ENCODE results near the gene HIP1R.

The HIP1R gene

DNA sequence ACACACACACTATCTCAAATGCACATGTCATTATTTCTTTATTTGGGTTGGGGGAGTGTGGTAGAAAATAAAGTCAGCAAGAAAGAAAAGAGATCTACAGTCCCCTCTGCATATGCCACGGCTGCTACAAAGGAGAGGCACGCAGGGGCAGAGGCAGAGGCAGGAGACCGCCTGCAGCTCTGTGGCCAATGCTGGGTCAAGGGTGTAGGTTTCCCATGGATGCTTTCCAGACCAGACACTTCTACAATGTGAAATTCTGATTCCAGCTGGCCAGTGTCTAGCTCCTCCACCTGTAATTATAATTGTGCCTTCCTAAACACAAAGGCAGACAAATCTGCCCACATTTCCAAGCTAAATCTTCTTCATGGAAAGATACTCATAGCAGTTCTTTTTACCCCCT is 41.5 kb downstream of the HIP1R start:
- Histone ChIP-seq H3K9ac (ENCODE audit: low read depth, low read length) (no peak overlapping the region), H3K4me1 (ENCODE audit: control insufficient read depth, insufficient read depth, low read length) (peaks cover 28% of the 10 kb centered on the region), H3K36me3 (ENCODE audit: control insufficient read depth, insufficient read depth, low read length) (no peaks in the 10 kb centered on the region), H3K9me3 (ENCODE audit: control insufficient read depth, insufficient read depth, low read length) (no peaks in the 10 kb centered on the region), H3K4me3 (ENCODE audit: low read depth, low read length) (no peak overlapping the region), H3K27me3 (ENCODE audit: control insufficient read depth, insufficient read depth, low read length) (peaks cover 41% of the 10 kb centered on the region)

DNA sequence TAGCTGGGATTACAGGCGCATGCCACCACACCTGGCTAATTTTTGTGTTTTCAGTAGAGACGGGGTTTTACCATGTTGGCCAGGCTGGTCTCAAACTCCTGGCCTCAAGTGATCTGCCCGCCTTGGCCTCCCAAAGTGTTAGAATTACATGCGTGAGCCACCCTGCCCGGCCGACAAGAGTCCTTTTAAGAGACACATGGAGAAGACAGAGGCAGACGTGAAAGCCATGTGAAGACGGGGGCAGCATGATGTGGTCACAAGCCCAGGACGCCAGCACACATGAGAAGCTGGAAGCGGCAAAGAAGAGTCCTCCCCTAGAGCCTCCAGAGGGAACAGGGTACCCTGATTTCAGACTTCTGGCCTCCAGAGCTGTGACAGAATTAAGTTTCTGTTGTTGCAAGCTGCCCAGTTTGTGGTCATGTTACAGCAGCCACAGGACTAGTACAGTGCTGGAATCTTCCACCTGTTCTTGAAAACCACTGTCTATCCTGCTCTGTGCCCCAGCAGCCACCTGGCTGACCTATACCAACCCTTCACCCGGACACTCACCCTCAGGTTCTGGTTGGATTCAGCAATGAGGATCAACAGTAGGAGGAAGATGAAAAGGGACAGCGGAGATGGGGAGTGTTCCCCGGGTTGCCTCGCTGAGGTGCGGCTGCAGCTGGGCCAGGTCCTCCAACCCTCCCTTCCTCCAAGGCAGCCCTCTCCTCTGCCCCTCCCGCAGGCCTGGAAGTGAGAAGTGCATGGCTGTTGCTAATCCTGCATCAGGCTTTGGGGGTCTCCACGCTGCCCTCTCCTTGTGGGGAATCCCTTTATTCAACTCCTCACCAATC is 43.7 kb downstream of the HIP1R start:
- H3K36me3 ChIP-seq (ENCODE audit: control insufficient read depth, insufficient read depth, low read length), result no peaks in the 10 kb centered on the region
- no peak overlapping the region for H3K9ac ChIP-seq (ENCODE audit: low read depth, low read length)
- H3K4me3 ChIP-seq (ENCODE audit: low read depth, low read length), result no peak overlapping the region
- peaks cover 9% of the 10 kb centered on the region for H3K4me1 ChIP-seq (ENCODE audit: control insufficient read depth, insufficient read depth, low read length)
- peaks cover 21% of the 10 kb centered on the region for H3K27me3 ChIP-seq (ENCODE audit: control insufficient read depth, insufficient read depth, low read length)
- H3K9me3 ChIP-seq (ENCODE audit: control insufficient read depth, insufficient read depth, low read length), result no peaks in the 10 kb centered on the region

DNA sequence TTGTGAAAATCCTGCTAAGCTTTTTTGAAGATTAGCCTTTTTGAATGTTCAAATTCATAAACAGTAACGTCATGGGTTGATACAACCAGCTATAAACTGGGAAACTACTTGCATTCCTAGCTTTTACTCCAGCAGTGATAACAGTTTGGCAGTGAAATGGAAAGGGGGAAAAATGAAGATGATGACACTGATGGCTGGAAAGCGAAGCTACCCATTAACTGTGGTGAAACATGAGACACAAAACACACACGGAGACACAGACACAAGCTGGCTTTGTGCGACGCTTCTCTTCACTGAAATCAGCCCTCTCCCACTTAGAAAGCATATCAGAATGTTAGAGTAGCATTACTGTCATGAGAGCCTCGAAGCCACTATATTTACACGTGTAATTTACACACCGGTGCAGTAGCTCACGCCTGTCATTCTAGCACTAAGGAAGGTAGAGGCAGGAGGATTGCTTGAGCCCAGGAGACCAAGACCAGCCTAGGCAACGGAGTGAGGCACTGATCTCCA is 45.0 kb downstream of the HIP1R start:
- peaks cover 12% of the 10 kb centered on the region for H3K27me3 ChIP-seq (ENCODE audit: control insufficient read depth, insufficient read depth, low read length)
- peaks cover 5% of the 10 kb centered on the region for H3K4me1 ChIP-seq (ENCODE audit: control insufficient read depth, insufficient read depth, low read length)
- no peaks in the 10 kb centered on the region for H3K36me3 ChIP-seq (ENCODE audit: control insufficient read depth, insufficient read depth, low read length)
- H3K9ac ChIP-seq (ENCODE audit: low read depth, low read length), result no peak overlapping the region
- H3K9me3 ChIP-seq (ENCODE audit: control insufficient read depth, insufficient read depth, low read length), result no peaks in the 10 kb centered on the region
- no peak overlapping the region for H3K4me3 ChIP-seq (ENCODE audit: low read depth, low read length)

DNA sequence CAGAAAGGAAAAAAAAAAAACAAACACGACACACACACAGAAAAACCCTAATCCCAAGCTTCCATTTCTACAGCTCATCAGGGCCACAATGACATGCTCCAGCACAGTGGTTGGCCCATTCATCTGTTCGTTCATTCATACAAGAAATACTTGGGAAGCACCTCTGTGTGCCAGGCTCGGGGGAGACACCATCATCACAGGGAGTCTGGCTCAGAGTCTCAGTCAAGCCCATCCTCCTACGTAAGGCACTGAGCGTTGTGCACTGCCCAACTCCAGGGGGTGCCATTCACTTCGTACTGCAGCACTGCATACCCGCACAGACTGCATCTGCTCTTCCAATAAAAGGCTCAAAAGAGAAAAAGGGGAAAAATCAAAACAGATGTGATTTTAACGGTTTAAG is 45.4 kb downstream of the HIP1R start:
- Histone ChIP-seq H3K36me3 (ENCODE audit: control insufficient read depth, insufficient read depth, low read length) (no peaks in the 10 kb centered on the region), H3K9ac (ENCODE audit: low read depth, low read length) (no peak overlapping the region), H3K9me3 (ENCODE audit: control insufficient read depth, insufficient read depth, low read length) (no peaks in the 10 kb centered on the region), H3K4me3 (ENCODE audit: low read depth, low read length) (no peak overlapping the region), H3K4me1 (ENCODE audit: control insufficient read depth, insufficient read depth, low read length) (peaks cover 4% of the 10 kb centered on the region), H3K27me3 (ENCODE audit: control insufficient read depth, insufficient read depth, low read length) (peaks cover 12% of the 10 kb centered on the region)

DNA sequence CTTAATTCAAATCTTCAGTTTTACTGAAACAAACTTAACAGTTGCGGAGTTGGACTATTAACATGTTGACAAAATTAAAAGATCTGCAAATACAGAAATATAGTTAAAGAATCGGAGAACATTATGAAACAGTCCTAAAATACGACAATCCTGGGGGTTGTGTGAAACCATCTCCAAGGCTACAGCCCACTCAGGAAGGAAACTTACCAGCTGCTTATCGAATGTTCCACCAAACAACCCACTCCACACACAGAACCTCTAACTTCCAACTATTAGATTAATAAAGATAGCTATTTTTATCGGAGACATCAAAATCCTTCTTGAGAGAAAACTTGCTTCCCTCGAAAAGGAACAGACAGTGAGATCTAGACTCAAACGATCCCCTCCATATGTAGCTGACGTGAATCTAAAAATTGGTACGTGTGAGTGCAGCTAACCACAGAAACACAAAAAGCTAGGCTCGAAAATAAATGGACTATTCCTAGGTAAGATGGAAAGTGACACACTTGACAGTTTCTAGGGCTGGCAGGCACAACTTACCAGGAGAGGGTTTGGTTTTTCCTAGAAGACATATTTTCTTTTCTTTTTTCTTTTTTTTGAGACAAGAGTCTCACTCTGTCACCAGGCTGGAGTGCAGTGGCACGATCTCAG is 47.8 kb downstream of the HIP1R start:
- no peaks in the 10 kb centered on the region for H3K36me3 ChIP-seq (ENCODE audit: control insufficient read depth, insufficient read depth, low read length)
- H3K4me3 ChIP-seq (ENCODE audit: low read depth, low read length), result no peak overlapping the region
- H3K4me1 ChIP-seq (ENCODE audit: control insufficient read depth, insufficient read depth, low read length), result peaks cover 6% of the 10 kb centered on the region
- no peak overlapping the region for H3K9ac ChIP-seq (ENCODE audit: low read depth, low read length)
- H3K9me3 ChIP-seq (ENCODE audit: control insufficient read depth, insufficient read depth, low read length), result no peaks in the 10 kb centered on the region
- H3K27me3 ChIP-seq (ENCODE audit: control insufficient read depth, insufficient read depth, low read length), result no peaks in the 10 kb centered on the region

DNA sequence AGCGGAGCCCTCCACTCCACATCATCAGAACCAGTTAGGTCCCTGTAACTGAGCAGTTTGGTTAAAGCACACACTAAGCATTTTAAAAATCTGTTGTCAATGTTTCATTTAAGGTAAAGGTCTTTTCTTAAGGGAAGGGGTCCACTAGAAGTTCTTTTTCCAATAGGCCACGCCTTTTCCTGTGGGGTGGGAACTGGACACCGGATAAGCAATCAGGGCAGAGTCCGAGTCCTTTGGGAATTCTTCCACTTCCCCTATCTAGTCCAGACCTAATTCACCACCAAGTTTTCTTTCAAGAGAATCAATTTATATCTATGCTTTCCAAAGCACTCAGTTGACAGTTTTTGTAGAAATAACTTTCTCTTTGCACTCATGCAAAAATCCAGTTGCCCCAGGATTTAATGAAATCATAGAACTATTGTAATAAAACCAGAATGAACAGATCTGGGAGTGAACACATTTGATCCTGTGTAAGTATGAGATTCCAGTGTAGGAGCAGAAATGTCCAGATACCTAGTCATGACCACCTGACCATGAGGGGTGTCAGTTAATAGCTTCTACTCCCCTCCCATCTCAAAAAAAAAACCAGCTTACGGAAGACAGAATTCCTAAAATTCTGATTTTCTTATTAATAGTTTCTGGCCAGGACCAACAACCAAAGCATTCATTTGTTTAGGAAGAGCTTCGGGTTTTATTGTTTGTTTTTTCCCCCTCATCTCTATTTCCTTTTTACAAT is 49.0 kb downstream of the HIP1R start:
- Histone ChIP-seq H3K9me3 (ENCODE audit: control insufficient read depth, insufficient read depth, low read length) (no peaks in the 10 kb centered on the region), H3K4me3 (ENCODE audit: low read depth, low read length) (no peak overlapping the region), H3K4me1 (ENCODE audit: control insufficient read depth, insufficient read depth, low read length) (peaks cover 12% of the 10 kb centered on the region), H3K9ac (ENCODE audit: low read depth, low read length) (no peak overlapping the region), H3K27me3 (ENCODE audit: control insufficient read depth, insufficient read depth, low read length) (no peaks in the 10 kb centered on the region), H3K36me3 (ENCODE audit: control insufficient read depth, insufficient read depth, low read length) (no peaks in the 10 kb centered on the region)

DNA sequence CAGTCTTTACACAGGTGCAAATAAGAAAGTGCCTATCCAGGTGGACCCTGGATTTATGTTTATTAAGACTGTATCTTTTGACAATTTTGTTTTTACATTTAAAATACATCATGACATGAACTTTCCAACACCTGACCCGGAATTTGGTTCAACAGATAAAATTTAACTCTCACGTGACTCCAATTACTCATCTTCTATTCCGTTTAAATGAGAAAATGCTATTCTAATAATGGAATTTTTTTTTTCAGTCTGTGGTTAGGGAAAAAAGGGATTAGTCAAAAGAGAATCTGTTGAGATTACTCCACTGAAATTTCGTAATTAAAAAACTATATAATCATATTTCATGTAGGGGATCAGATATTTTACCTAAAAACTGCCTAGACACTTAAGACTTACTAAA is 49.6 kb downstream of the HIP1R start:
- no peak overlapping the region for H3K4me3 ChIP-seq (ENCODE audit: low read depth, low read length)
- H3K4me1 ChIP-seq (ENCODE audit: control insufficient read depth, insufficient read depth, low read length), result peaks cover 12% of the 10 kb centered on the region
- H3K9me3 ChIP-seq (ENCODE audit: control insufficient read depth, insufficient read depth, low read length), result no peaks in the 10 kb centered on the region
- no peaks in the 10 kb centered on the region for H3K27me3 ChIP-seq (ENCODE audit: control insufficient read depth, insufficient read depth, low read length)
- no peaks in the 10 kb centered on the region for H3K36me3 ChIP-seq (ENCODE audit: control insufficient read depth, insufficient read depth, low read length)
- H3K9ac ChIP-seq (ENCODE audit: low read depth, low read length), result no peak overlapping the region

DNA sequence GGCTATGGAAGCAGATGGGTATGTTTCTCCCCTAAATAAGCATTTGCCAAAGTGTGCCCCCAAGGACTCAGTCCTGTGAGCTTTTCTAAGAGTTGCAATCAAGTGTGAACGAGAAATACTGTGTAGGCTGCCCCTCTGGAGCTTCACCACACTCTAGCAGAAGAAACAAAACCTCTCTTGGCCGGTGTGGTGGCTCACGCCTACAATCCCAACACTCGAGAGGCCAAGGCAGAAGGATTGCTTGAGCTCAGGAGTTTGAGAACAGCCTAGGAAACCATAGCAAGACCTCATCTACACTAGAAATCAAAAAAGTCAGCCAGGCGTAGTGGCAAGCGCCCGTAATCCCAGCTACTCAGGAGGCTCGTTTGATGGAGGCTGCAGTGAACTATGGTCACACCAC is 50.9 kb downstream of the HIP1R start:
- no peaks in the 10 kb centered on the region for H3K27me3 ChIP-seq (ENCODE audit: control insufficient read depth, insufficient read depth, low read length)
- no peak overlapping the region for H3K4me3 ChIP-seq (ENCODE audit: low read depth, low read length)
- peaks cover 19% of the 10 kb centered on the region for H3K4me1 ChIP-seq (ENCODE audit: control insufficient read depth, insufficient read depth, low read length)
- no peaks in the 10 kb centered on the region for H3K9me3 ChIP-seq (ENCODE audit: control insufficient read depth, insufficient read depth, low read length)
- no peaks in the 10 kb centered on the region for H3K36me3 ChIP-seq (ENCODE audit: control insufficient read depth, insufficient read depth, low read length)
- no peak overlapping the region for H3K9ac ChIP-seq (ENCODE audit: low read depth, low read length)

DNA sequence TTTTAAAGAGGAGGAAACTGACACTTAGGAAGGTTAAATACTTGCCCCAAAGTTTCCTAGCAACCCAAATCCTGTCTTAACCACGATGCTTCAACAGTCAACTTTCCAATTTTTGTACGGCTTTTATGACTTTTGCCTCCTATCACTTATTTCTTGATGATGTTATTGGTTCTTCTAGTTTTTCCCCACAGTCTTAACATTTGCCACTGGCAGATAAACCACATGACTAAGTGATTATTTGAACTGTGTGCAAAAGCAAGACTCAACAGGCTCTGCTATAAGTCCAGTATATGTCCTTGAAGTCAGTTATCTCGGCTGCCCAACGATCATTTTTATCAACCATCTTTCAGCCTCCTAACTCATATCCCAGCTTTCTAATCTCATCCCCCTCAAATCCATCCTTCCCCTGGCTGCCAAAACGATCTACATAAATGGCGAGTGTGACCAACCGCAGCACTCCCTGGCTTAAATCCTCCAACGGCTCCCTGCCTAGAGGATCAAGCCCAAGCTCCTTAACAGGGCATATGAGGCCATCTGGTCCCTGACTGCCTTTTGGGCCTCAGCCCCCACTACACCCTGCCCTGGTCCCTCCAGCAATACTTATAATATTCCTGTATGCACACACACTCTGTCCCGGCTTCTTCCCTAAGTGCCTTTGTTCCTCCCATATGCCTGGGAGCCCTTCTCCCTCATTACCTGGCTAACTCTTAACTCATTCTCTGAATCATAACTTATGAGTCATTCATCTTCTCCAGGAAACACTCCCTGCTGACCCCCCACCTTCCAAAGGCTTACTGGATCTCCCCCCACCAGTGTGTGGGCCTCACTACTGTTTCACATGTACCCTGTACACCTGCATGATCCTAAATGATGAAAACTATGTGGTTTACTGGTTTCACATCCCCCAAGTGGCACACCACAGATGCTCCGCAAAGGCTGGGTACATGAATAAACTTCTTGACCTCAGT is 51.9 kb downstream of the HIP1R start:
- no peaks in the 10 kb centered on the region for H3K27me3 ChIP-seq (ENCODE audit: control insufficient read depth, insufficient read depth, low read length)
- no peaks in the 10 kb centered on the region for H3K9me3 ChIP-seq (ENCODE audit: control insufficient read depth, insufficient read depth, low read length)
- H3K4me3 ChIP-seq (ENCODE audit: low read depth, low read length), result no peak overlapping the region
- no peak overlapping the region for H3K9ac ChIP-seq (ENCODE audit: low read depth, low read length)
- H3K36me3 ChIP-seq (ENCODE audit: control insufficient read depth, insufficient read depth, low read length), result no peaks in the 10 kb centered on the region
- H3K4me1 ChIP-seq (ENCODE audit: control insufficient read depth, insufficient read depth, low read length), result peaks cover 21% of the 10 kb centered on the region

DNA sequence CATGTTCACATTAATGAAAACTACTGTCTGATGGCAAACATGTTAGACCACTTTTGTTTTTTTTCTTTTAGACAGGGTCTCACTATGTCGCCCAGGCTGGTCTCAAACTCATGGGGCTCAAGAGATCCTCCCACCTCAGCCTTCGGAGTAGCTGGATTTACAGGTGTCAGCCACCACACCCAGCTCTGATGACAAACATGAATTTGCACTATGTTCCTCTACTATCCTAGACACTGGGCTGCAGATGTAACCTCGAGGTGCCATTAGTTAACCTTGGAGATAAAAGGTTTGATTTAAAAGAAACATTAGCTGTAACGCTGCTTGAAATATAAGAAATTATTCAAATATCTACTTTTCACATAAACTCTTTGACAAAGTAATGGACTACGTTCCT is 52.6 kb downstream of the HIP1R start:
- Histone ChIP-seq H3K9me3 (ENCODE audit: control insufficient read depth, insufficient read depth, low read length) (no peaks in the 10 kb centered on the region), H3K9ac (ENCODE audit: low read depth, low read length) (no peak overlapping the region), H3K36me3 (ENCODE audit: control insufficient read depth, insufficient read depth, low read length) (no peaks in the 10 kb centered on the region), H3K27me3 (ENCODE audit: control insufficient read depth, insufficient read depth, low read length) (no peaks in the 10 kb centered on the region), H3K4me3 (ENCODE audit: low read depth, low read length) (no peak overlapping the region), H3K4me1 (ENCODE audit: control insufficient read depth, insufficient read depth, low read length) (peaks cover 25% of the 10 kb centered on the region)

DNA sequence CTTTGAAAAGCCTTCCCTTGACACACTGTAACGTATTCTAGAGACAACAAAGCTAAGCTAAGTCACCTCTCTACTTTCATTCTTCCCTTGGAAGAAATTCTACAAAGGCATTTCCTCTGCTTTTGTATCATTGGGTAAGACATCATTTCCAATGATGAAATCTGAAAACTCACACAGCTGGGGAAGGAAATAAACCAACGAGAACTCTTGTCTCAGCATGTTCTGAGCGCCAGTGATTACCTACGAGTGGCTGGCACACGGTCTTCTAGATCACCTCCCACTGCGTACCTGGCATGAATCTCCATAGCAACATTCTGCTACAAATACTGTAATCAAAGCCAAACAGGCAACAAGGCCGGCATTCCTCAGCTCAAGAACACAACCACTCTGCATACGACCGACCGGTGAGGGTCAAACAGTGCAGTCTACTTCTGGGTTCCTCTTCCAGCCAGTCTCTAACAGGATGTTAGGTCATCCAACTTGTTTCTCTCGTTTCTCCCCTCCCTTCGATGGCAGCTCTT is 53.0 kb downstream of the HIP1R start:
- Histone ChIP-seq H3K4me3 (ENCODE audit: low read depth, low read length) (no peak overlapping the region), H3K4me1 (ENCODE audit: control insufficient read depth, insufficient read depth, low read length) (peaks cover 25% of the 10 kb centered on the region)

More for the DNA sequence above, 53.0 kb downstream of the HIP1R start:
- no peak overlapping the region for H3K9ac ChIP-seq (ENCODE audit: low read depth, low read length)
- no peaks in the 10 kb centered on the region for H3K36me3 ChIP-seq (ENCODE audit: control insufficient read depth, insufficient read depth, low read length)
- no peaks in the 10 kb centered on the region for H3K9me3 ChIP-seq (ENCODE audit: control insufficient read depth, insufficient read depth, low read length)
- H3K27me3 ChIP-seq (ENCODE audit: control insufficient read depth, insufficient read depth, low read length), result no peaks in the 10 kb centered on the region

All from iPS-15b (cell line).